HG03025 (cell line): ENCODE data around the gene CADM2.

ENCODE experiments used
- ATAC-seq: cut with Tn5 transposase; IDR thresholded peaks from one replicate; pipeline ENCODE4 v1.9.1; 2021; ENCODE audit warnings: mild to moderate bottlenecking, moderate library complexity; ENCODE audit not compliant: unreplicated experiment, low FRiP score

The CADM2 gene

DNA sequence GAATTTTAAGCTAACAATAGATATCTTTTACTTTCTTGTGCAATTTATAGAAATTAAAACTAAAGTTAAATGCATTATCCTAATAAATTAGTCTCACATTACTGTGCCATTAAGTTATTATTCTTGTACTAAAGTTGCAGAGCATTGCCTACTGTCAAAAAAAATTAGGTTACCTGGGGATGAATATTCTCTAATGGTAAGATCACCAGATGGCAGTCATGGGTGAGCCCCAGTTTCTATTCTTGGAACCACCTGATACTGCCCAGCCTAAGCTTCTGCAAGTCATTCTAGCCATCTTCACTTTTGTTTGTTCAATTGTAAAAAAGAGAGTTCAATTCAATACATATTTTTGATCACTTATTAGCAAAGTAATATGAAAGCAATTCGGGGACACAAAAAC is 213.2 kb downstream of the CADM2 start:
- no peak for ATAC-seq

DNA sequence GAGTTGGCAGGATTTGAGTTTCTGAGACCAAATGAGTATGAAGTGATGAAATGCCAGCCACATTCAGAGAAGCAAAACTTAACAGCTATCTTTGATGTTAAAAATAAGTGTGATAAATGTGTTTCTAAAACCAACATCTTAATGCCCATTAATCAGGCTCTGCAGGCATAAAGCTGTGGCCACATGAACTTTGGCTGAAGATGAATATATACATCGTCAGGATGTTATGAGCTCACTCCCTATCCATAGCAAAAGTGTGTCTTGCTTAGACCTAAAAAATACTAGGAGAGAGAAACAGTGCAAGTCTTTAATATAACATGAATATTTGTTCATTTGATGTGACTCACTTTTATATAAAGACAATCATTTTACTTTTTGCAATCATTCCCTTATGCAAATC is 218.0 kb downstream of the CADM2 start:
- no peak for ATAC-seq

DNA sequence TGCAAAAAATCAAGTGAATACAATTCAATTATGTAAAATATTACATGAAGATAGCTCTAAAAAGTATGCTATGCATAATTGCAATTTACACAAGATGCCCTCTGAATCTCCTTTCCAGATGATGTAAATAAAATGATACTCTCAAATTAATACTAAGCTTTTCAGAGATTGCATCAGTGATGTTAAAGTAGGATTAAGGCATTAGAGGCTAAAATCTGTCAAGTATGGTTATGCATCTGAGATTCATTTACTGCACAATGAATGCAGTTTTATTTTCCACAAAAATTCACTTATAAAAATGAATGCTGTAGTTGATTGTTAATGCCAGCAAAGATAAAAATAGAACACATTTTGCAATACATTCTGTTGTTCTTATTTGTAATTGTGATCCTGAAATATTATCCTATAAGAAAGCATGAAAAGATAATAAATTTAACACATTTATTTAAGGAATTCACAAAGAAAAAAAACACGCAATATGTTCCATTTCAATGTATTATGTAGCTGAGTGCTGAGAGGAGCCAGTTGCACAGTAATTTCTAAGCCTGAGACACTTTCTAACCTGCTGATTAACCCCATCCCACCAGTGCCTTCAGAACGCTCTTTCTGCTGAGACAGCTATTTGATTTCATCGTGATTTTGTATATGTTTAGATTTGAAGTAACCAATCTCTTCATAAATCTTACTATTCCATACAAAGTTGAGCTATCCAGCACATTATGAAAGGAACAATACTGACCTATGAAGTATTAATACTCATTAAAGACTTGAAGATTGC is 224.4 kb downstream of the CADM2 start:
- ATAC-seq: no peak

DNA sequence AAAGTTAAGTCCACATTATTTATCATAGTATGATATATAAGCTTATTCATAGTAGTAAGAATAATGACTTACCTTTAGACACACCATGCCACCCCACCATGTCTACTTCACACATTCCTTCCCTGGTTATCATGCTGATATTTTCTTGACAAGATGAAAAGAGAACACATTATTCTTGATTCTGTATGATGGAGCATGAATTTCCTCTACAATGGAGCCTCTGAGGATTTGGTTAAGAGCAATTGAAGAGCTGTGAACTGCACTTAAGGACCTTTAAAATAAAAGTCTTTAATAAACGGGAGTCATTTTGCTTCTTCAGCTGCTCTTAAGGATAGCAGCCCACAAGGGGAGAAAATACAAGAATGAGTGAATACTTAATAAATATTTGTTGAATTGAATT is 226.7 kb downstream of the CADM2 start:
- no peak for ATAC-seq

GRCh38 chr3:85189731-85190130 is 230.9 kb downstream of the CADM2 start:
- no peak for ATAC-seq

- no peak for ATAC-seq
These were observed 234.8 kb downstream of the CADM2 start for GRCh38 chr3:85193565-85193964.

- no peak for ATAC-seq
These were observed 249.9 kb downstream of the CADM2 start for GRCh38 chr3:85208650-85209049.

DNA sequence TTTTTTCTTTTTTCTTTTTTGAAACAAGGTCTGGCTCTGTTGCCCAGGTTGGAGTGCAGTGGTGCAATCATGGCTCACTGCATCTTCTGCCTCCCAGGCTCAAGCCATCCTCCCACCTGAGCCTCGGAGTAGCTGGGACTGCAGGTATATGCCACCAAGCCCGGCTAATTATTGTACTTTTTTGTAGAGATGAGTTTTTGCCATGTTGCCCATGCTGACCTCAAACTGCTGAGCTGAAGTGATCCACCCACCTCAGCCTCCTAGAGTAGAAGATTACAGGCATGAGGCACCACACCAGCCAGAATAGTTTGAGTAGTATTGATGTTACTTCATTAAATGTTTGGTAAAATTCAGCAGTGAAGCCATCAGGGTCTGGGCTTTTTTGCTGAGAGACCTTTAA is 251.8 kb downstream of the CADM2 start:
- no peak for ATAC-seq

- ATAC-seq: no peak
These were observed 270.2 kb downstream of the CADM2 start for GRCh38 chr3:85228966-85229365.

DNA sequence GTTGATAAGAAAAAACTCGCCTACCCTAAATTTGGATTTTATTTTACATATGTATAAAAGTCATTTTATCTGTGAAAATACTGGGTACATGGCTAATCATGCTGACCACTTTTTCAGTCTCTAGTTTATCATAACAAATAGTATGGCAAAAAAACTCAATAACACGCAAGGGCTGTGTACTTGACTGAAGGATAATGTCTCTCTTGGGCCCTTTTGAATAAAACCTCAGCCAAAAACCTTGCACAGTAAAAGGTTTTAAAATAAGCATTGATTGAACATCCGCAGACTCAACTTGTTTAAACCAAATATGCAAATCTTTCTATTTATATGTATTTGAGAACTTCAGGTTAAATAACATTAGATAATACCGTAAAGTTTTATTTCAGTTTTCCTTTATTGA is 285.3 kb downstream of the CADM2 start:
- ATAC-seq: no peak

DNA sequence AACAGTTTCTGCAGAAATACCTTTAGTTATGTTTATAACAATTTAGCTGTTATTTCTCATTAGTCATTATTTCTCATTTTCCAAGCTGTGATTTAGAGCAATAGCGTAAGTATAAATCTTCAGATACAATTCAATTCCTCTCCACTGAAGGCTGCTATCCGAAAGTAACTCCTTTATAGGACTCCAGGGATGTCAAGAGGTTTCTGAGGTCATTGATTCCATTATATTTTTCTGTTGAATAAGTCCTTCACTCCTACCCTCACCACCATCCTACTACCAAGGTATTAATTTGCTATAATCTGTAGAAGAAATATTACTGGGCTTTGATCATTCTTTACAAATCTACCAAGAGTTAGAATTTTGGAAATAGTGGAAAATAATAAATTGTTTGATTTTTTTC is 285.7 kb downstream of the CADM2 start:
- ATAC-seq: no peak

GRCh38 chr3:85251766-85252165 is 293.0 kb downstream of the CADM2 start:
- ATAC-seq: no peak

DNA sequence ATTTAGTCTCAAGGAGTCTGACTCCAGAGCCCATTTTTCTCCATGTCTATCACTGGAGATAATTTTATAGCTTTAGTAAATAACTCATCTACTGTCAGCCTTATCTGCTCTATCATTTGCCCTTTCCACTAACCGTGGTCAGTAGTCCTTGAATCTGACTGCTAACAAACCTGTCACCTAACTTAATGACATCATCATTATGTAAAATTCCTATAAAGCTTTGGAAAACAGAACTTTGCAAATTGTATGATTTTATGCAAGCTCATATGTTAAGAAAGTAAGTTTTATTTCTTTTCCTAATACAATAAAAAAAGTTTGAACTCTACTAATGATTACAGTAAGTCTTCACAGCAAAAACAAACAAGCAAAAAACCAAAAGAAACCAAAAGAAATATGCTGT is 293.9 kb downstream of the CADM2 start:
- ATAC-seq: no peak

- ATAC-seq: no peak
These were observed 295.9 kb downstream of the CADM2 start for GRCh38 chr3:85254738-85255137.

GRCh38 chr3:85255949-85256348 is 297.2 kb downstream of the CADM2 start:
- ATAC-seq: no peak

DNA sequence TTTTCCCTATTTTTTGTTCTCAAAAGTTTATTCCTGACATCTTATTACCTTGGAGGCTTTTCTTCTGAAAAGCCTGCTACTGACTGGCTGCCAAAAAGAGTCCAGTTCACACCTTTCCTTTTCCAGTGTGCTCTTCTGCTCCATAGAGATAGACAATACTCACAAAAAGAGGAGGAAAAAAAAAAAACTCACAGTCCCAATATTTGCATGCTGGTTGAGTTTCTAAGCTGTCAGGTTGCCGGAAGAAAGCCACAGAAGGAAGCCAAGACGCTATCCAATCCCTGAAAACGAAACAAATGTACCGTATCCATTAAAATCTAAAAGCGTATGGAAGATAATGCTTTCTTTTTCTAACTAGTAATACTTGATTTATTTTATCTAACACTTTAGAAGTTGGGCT is 299.5 kb downstream of the CADM2 start:
- ATAC-seq: no peak

DNA sequence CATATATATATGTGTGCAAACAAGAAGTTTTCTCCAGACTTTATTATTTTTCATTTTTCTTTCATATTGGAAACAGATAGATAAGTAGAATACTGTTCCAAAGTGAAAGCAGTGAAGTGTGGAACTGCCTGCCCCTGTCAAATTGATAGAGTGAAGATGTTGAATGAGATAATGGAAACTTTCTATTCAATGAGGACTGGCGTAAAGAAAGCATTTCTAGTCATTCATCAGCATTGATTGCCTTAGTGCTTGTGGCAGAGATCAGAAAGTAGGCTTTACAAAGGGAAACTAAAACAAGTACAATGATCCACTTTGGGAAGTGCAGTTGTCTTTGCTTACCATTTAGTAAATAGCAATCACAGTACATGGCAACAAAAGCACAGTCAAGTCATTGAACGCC is 300.0 kb downstream of the CADM2 start:
- ATAC-seq: no peak

GRCh38 chr3:85259748-85260147 is 301.0 kb downstream of the CADM2 start:
- ATAC-seq: no peak

GRCh38 chr3:85264381-85264780 is 305.6 kb downstream of the CADM2 start:
- ATAC-seq: no peak

- no peak for ATAC-seq
These were observed 311.7 kb downstream of the CADM2 start for GRCh38 chr3:85270488-85270887.

GRCh38 chr3:85271911-85272310 is 313.1 kb downstream of the CADM2 start:
- ATAC-seq: no peak

- ATAC-seq: no peak
These were observed 329.5 kb downstream of the CADM2 start for GRCh38 chr3:85288257-85288656.

GRCh38 chr3:85297291-85297690 is 338.5 kb downstream of the CADM2 start:
- ATAC-seq: no peak
